ENCODE measurements around the gene ROBO3. TPM values are rescaled to one million over a fixed set of nuclear protein-coding genes. Genes with fewer than 3 reads are reported as not detected.

The ROBO3 gene
- total and polyA plus RNA-seq, 2 of the 8 experiments (the other 6 are each of a cell fraction or from before 2014, with no cell fraction given), result 12.1 to 24.6 TPM

GRCh38 chr11:124832571-124832970, 32.7 kb upstream of the ROBO3 start:
- H2BK15ac ChIP-seq (ENCODE audit: low read length), result no peak overlapping the region

More at GRCh38 chr11:124832571-124832970, 32.7 kb upstream of the ROBO3 start:
- no peak overlapping the region for H2BK5ac ChIP-seq (ENCODE audit: low read depth, low read length)
- no peak overlapping the region for H4K8ac ChIP-seq (ENCODE audit: extremely low read depth, insufficient read depth, low read length)
- H3K56ac ChIP-seq (replicated peaks; ENCODE audit: insufficient read length, low read depth, low read length), result no peak overlapping the region
- no peak overlapping the region for H2BK20ac ChIP-seq (ENCODE audit: low read length)
- H3K4me2 ChIP-seq (ENCODE audit: insufficient read depth in 1 of 2, low read depth in 2 of 2, low read length in 2 of 2), result no peak overlapping the region
- no peaks in the 10 kb centered on the region for H3K36me3 ChIP-seq (ENCODE audit: control insufficient read depth in 2 of 4, insufficient read depth in 4 of 4, low read length in 3 of 4)
- no peaks in the 10 kb centered on the region for H3K79me1 ChIP-seq (ENCODE audit: low read depth, low read length)
- TF ChIP-seq PHF8 (conservative IDR thresholded peaks at IDR 0.05; ENCODE audit: low read depth, low read length) (no peak), HDAC6 (IDR thresholded peaks at IDR 0.05; ENCODE audit: low read depth, low read length) (no peak), CTBP2 (IDR thresholded peaks at IDR 0.05; ENCODE audit: borderline replicate concordance, insufficient read depth, insufficient read length, low read length) (no peak)
- TF ChIP-seq, protein P1, sequence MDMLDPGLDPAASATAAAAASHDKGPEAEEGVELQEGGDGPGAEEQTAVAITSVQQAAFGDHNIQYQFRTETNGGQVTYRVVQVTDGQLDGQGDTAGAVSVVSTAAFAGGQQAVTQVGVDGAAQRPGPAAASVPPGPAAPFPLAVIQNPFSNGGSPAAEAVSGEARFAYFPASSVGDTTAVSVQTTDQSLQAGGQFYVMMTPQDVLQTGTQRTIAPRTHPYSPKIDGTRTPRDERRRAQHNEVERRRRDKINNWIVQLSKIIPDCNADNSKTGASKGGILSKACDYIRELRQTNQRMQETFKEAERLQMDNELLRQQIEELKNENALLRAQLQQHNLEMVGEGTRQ (IDR thresholded peaks at IDR 0.05; ENCODE audit: low read length), result no peak
- no peaks in the 10 kb centered on the region for H4K20me1 ChIP-seq (replicated peaks in 1 of 2; ENCODE audit: control insufficient read depth in 1 of 2, insufficient read depth in 2 of 2, low read length in 2 of 2)
- no peak overlapping the region for H3K18ac ChIP-seq (ENCODE audit: extremely low read depth, low read length)
- H4K5ac ChIP-seq (ENCODE audit: insufficient read length, low read depth, low read length), result no peak overlapping the region
- H3K9me3 ChIP-seq (ENCODE audit: insufficient read depth in 2 of 2, low read depth in 1 of 2, low read length in 1 of 2), result no peaks in the 10 kb centered on the region
- DNase-seq (ENCODE audit: low read depth in 1 of 2, low spot score in 2 of 2), result no peak
- 85% methylated on average over 4 of the region's 4 CpGs; no CpG with 5 or more reads in 1 of the 2 experiments for WGBS, 2 experiments (ENCODE audit: extremely low coverage in 1 of 2, insufficient coverage in 1 of 2, insufficient read length in 1 of 2, insufficient replicate concordance in 2 of 2, low coverage in 1 of 2, low lambda C conversion rate in 2 of 2, missing lambda C conversion rate in 1 of 2)
- H3K4ac ChIP-seq (replicated peaks; ENCODE audit: insufficient read length, low read depth, low read length), result no peak overlapping the region
- no peaks in the 10 kb centered on the region for H3K23me2 ChIP-seq (ENCODE audit: low read depth, low read length)
- no peak overlapping the region for H3K27ac ChIP-seq (ENCODE audit: low read depth, low read length)
- no peak overlapping the region for H2BK12ac ChIP-seq (ENCODE audit: low read depth, low read length)
- no peak overlapping the region for H2AFZ ChIP-seq (ENCODE audit: low read length)
- H2AK5ac ChIP-seq (ENCODE audit: low read depth, low read length), result no peak overlapping the region
- no peak overlapping the region for H4K91ac ChIP-seq (replicated peaks; ENCODE audit: insufficient read length, low read length)
- H3K9ac ChIP-seq (replicated peaks in 1 of 4; ENCODE audit: extremely low read depth in 1 of 4, low read depth in 3 of 4, low read length in 3 of 4), result no peak overlapping the region
- no peaks in the 10 kb centered on the region for H3K79me2 ChIP-seq (ENCODE audit: control insufficient read depth in 1 of 2, insufficient read depth in 2 of 2, low read length in 2 of 2)
- CTCF ChIA-PET (ENCODE audit: partially characterized antibody), result interaction anchor here (0.6 to 8.3 kb wide), 18 partner anchors 7 to 229 kb away, joined by 3 to 108 read pairs (median 4); partner anchors contain the start of gene ROBO3
- H3K14ac ChIP-seq (ENCODE audit: insufficient read length), result no peak overlapping the region
- no peak for FAIRE-seq
- peaks cover 0 to 5% (median 0%) of the 10 kb centered on the region in 4 experiments; a peak in 3 of 7 replicates for H3K4me1 ChIP-seq (replicated peaks in 1 of 4; ENCODE audit: control insufficient read depth in 3 of 4, insufficient read depth in 4 of 4, low read length in 3 of 4)
- POLR2A ChIA-PET (ENCODE audit: partially characterized antibody), result interaction anchor here (0.6 to 1.7 kb wide), 3 partner anchors 19 to 34 kb away, joined by 3 to 4 read pairs (median 4); no protein-coding TSS in a partner anchor
- H3K27me3 ChIP-seq (replicated peaks in 1 of 4; ENCODE audit: control insufficient read depth in 3 of 4, extremely low read depth in 1 of 4, insufficient read depth in 3 of 4, low read length in 3 of 4), result peaks cover 0 to 9% (median 6%) of the 10 kb centered on the region in 4 experiments; a peak in 6 of 7 replicates
- H3K4me3 ChIP-seq (ENCODE audit: extremely low read depth in 1 of 4, insufficient read depth in 2 of 4, low read depth in 3 of 4, low read length in 4 of 4), result no peak overlapping the region
- H2BK120ac ChIP-seq (replicated peaks; ENCODE audit: low read depth, low read length), result no peak overlapping the region
- H3K23ac ChIP-seq (ENCODE audit: insufficient read length), result no peak overlapping the region

Measured in H1 (cell line).